Left kidney (tissue), 2 donors: ENCODE data around the gene CLDN12. TPM values are rescaled to one million over a fixed set of nuclear protein-coding genes. Genes with fewer than 3 reads are reported as not detected.
A peak's percentile ranks its signal among the peaks of the same experiment; 100 is the strongest.
"Not testable (repeated sequence)": the region's sequence is repeated elsewhere in the genome, so short reads cannot be mapped to it uniquely, and the experiment has no call there.

Experiments used
- DNase-seq: peaks from one replicate; pipeline ENCODE4 v3.0.0-alpha.2; 2013
- polyA plus RNA-seq: library from polyadenylated mRNA; unstranded; fragments of 120-200 nt; gene quantifications from one replicate; pipeline ENCODE4 v1.2.1, GENCODE V29; 2013; ENCODE audit not compliant: insufficient read length

Gene CLDN12
- polyA plus RNA-seq, 1 donor: 56.9 TPM

- peak; percentile 31 for DNase-seq
Observed at GRCh38 chr7:90430614-90431460, 27.6 kb downstream of the CLDN12 start.

GRCh38 chr7:90432752-90433151 is 29.5 kb downstream of the CLDN12 start:
- no peak for DNase-seq

GRCh38 chr7:90433221-90433620 is 30.0 kb downstream of the CLDN12 start:
- no peak for DNase-seq

GRCh38 chr7:90445633-90446032 is 42.4 kb downstream of the CLDN12 start:
- DNase-seq: no peak

- DNase-seq: no peak
Observed at GRCh38 chr7:90446137-90446899, 43.1 kb downstream of the CLDN12 start.

- DNase-seq: no peak
Observed at GRCh38 chr7:90453259-90453891, 50.1 kb downstream of the CLDN12 start.

GRCh38 chr7:90453931-90454330 is 50.7 kb downstream of the CLDN12 start:
- DNase-seq: no peak

- peak; percentile 65 for DNase-seq
Observed at GRCh38 chr7:90455163-90456030, 52.1 kb downstream of the CLDN12 start.

- no peak for DNase-seq
Observed at GRCh38 chr7:90458104-90458503, 54.8 kb downstream of the CLDN12 start.

- DNase-seq: no peak
Observed at GRCh38 chr7:90459888-90460287, 56.6 kb downstream of the CLDN12 start.

- DNase-seq: no peak
Observed at GRCh38 chr7:90461219-90461618, 58.0 kb downstream of the CLDN12 start.

GRCh38 chr7:90463151-90463628 is 59.9 kb downstream of the CLDN12 start:
- DNase-seq: not testable (repeated sequence)

Other genes starting within 250 kb of the CLDN12 start
- 16.5 TPM for gene STEAP1, start 249.0 kb upstream of the CLDN12 start, polyA plus RNA-seq
- gene STEAP2, start 191.7 kb upstream of the CLDN12 start, polyA plus RNA-seq: 22.7 TPM
- gene CFAP69, start 158.3 kb upstream of the CLDN12 start, polyA plus RNA-seq: 22.5 TPM
- 1.1 TPM for gene FAM237B, start 82.2 kb upstream of the CLDN12 start, polyA plus RNA-seq
- 35.1 TPM for gene GTPBP10, start 56.7 kb upstream of the CLDN12 start, polyA plus RNA-seq
- gene PTTG1IP2, start 66.2 kb downstream of the CLDN12 start, polyA plus RNA-seq: not detected
- 38.6 TPM for gene CDK14, start 192.9 kb downstream of the CLDN12 start, polyA plus RNA-seq